Endodermal cell (in vitro differentiated cells): Measurements from ENCODE around the gene FEZ2. TPM values are rescaled to one million over a fixed set of nuclear protein-coding genes. Genes with fewer than 3 reads are reported as not detected.

Experiments used
- DNase-seq: peaks from one replicate; pipeline ENCODE4 v3.0.0-alpha.2; 2017
- H3K27ac ChIP-seq: 2 replicates; pipeline ENCODE4 v1.5.1; 2013; ENCODE audit warnings: mild to moderate bottlenecking, low read depth, low read length, moderate library complexity
- H3K27me3 ChIP-seq: 2 replicates; pipeline ENCODE4 v1.6.1; 2013; ENCODE audit warnings: mild to moderate bottlenecking, low read length, moderate library complexity; ENCODE audit not compliant: insufficient read depth, control insufficient read depth, poor library complexity, severe bottlenecking
- H3K36me3 ChIP-seq: 2 replicates; pipeline ENCODE4 v1.7.0; 2013; ENCODE audit warnings: mild to moderate bottlenecking, low read length, moderate library complexity; ENCODE audit not compliant: control insufficient read depth, insufficient read depth
- H3K4me1 ChIP-seq: one replicate; pipeline ENCODE4 v1.7.0; 2013; ENCODE audit warnings: low read length; ENCODE audit not compliant: control insufficient read depth, insufficient read depth
- H3K4me3 ChIP-seq: 2 replicates; pipeline ENCODE4 v1.5.1; 2013; ENCODE audit warnings: mild to moderate bottlenecking, low read length, moderate library complexity
- H3K9ac ChIP-seq: 2 replicates; pipeline ENCODE4 v1.6.1; 2013; ENCODE audit warnings: mild to moderate bottlenecking, low read length, moderate library complexity; ENCODE audit not compliant: poor library complexity, severe bottlenecking; ENCODE audit errors: extremely low read depth
- H3K9me3 ChIP-seq: 2 replicates; pipeline ENCODE4 v1.6.1; 2013; ENCODE audit warnings: mild to moderate bottlenecking, low read length, moderate library complexity; ENCODE audit not compliant: control insufficient read depth
- H3K27ac Mint-ChIP-seq: 2 replicates; pipeline ENCODE4 v1.8.0; 2020; ENCODE audit warnings: mixed read lengths
- H3K27me3 Mint-ChIP-seq: 2 replicates; pipeline ENCODE4 v1.8.0; 2021; ENCODE audit warnings: mild to moderate bottlenecking, mixed read lengths; ENCODE audit not compliant: insufficient read depth
- H3K36me3 Mint-ChIP-seq: 2 replicates; pipeline ENCODE4 v1.8.0; 2020; ENCODE audit warnings: low read depth, mixed read lengths
- H3K4me1 Mint-ChIP-seq: 2 replicates; pipeline ENCODE4 v1.8.0; 2020; ENCODE audit warnings: mixed read lengths
- H3K4me3 Mint-ChIP-seq: 2 replicates; pipeline ENCODE4 v1.8.0; 2020; ENCODE audit warnings: mild to moderate bottlenecking, moderate library complexity, mixed read lengths
- H3K9me3 Mint-ChIP-seq: 2 replicates; pipeline ENCODE4 v1.8.0; 2020; ENCODE audit warnings: mild to moderate bottlenecking, mixed read lengths
- WGBS, 2 experiments: methylation state at CpG; one replicate each; pipeline versions ENCODE4 v1.1.5 to v1.1.7; 2013; ENCODE audit warnings: missing lambda C conversion rate in 2 of 2, mixed read lengths in 1 of 2; ENCODE audit not compliant: insufficient coverage in 1 of 2, insufficient read length in 1 of 2; 5-methylcytosine and 5-hydroxymethylcytosine counted together
- total RNA-seq, 2 donors: library from RNA; stranded (reverse); fragmentation: NEBNext Ultra II Directional in 1 of 2; extraction: Animal tissue kit (Norgen Biotek cat#: 25700) in 1 of 2; gene quantifications; 2 replicates in 1 of 2; 3 replicates in 1 of 2; pipeline ENCODE4 v1.2.1, GENCODE V29; 2021
- TF ChIP-seq, protein P1 (sequence below): fragments of 200-600 bp; sonication (generic); conservative IDR thresholded peaks from 2 replicates; pipeline ENCODE4 v1.5.0; 2021; ENCODE audit warnings: antibody characterized with exemption, mild to moderate bottlenecking

FEZ2 gene
- total RNA-seq, 2 donors from 2014 or later: 30.0 to 37.3 TPM

DNA sequence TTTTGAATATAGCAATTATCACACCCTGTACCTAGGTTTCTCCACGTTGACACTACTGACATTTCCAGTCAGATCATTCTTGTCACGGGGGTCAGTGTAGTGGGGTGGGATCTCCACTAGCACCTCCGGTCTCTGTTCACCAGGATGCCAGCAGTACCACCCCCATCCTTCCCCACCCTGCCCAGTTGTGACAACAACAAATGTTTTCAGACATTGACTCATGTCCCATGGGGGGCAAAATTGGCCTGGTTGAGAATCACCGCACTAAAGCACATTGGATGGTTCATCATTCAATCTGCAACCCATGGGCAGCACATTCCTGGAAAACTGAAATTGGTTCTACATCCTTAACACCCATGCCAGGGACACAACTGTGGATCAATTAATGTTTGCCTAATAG lies 32.3 kb downstream of the FEZ2 start:
- no peaks in the 10 kb centered on the region for H3K4me1 ChIP-seq
- 95 to 100% methylated on average over 2 to 4 of the region's 4 CpGs for WGBS, 2 experiments
- no peaks in the 10 kb centered on the region for H3K27me3 Mint-ChIP-seq
- H3K9ac ChIP-seq: no peak overlapping the region
- TF ChIP-seq, protein P1, sequence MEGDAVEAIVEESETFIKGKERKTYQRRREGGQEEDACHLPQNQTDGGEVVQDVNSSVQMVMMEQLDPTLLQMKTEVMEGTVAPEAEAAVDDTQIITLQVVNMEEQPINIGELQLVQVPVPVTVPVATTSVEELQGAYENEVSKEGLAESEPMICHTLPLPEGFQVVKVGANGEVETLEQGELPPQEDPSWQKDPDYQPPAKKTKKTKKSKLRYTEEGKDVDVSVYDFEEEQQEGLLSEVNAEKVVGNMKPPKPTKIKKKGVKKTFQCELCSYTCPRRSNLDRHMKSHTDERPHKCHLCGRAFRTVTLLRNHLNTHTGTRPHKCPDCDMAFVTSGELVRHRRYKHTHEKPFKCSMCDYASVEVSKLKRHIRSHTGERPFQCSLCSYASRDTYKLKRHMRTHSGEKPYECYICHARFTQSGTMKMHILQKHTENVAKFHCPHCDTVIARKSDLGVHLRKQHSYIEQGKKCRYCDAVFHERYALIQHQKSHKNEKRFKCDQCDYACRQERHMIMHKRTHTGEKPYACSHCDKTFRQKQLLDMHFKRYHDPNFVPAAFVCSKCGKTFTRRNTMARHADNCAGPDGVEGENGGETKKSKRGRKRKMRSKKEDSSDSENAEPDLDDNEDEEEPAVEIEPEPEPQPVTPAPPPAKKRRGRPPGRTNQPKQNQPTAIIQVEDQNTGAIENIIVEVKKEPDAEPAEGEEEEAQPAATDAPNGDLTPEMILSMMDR: no peak
- DNase-seq: no peak
- H3K36me3 Mint-ChIP-seq: peaks cover 37% of the 10 kb centered on the region
- H3K4me1 Mint-ChIP-seq: peaks cover 28% of the 10 kb centered on the region
- no peak overlapping the region for H3K27ac ChIP-seq
- H3K4me3 Mint-ChIP-seq: no peak overlapping the region
- H3K27ac Mint-ChIP-seq: no peak overlapping the region
- no peaks in the 10 kb centered on the region for H3K27me3 ChIP-seq
- H3K36me3 ChIP-seq: peaks cover 37% of the 10 kb centered on the region
- no peaks in the 10 kb centered on the region for H3K9me3 Mint-ChIP-seq
- no peak overlapping the region for H3K4me3 ChIP-seq
- H3K9me3 ChIP-seq: no peaks in the 10 kb centered on the region

DNA sequence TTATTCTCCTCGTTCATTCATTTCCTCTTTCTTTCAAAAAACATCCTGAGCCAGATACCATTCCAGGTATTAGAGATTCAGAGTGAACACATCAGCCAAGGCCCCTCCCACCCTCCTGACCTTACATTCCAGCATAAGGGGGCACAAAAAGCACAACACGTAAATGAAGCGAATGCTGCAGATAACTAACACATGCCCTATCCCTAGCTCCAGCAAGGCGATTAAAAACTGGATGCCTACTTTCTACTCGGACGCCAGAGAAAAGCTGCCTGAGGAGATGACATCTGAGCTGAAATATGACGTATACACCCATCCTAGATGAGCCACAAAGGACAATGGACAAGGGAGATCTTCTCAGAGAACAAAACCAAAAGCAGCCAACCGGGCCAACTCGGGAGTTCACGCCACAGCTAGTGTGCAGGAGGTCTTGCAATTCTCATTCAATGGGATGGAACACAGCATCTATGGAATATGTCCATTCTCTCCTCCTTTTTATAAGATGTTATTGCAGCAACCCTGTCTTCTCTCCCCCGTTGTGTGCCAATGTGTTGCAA lies 33.5 kb downstream of the FEZ2 start:
- no peaks in the 10 kb centered on the region for H3K4me1 ChIP-seq
- H3K27ac Mint-ChIP-seq: no peak overlapping the region
- 92 to 94% methylated on average over 11 of the region's 11 CpGs for WGBS, 2 experiments
- H3K27me3 ChIP-seq: no peaks in the 10 kb centered on the region
- H3K9me3 Mint-ChIP-seq: no peaks in the 10 kb centered on the region
- no peak overlapping the region for H3K4me3 ChIP-seq
- no peak for DNase-seq
- H3K27me3 Mint-ChIP-seq: no peaks in the 10 kb centered on the region
- peaks cover 36% of the 10 kb centered on the region for H3K36me3 ChIP-seq
- peaks cover 34% of the 10 kb centered on the region for H3K4me1 Mint-ChIP-seq
- TF ChIP-seq, protein P1: no peak
- H3K27ac ChIP-seq: no peak overlapping the region
- H3K9ac ChIP-seq: no peak overlapping the region
- H3K9me3 ChIP-seq: no peaks in the 10 kb centered on the region
- H3K4me3 Mint-ChIP-seq: no peak overlapping the region
- H3K36me3 Mint-ChIP-seq: peaks cover 38% of the 10 kb centered on the region

DNA sequence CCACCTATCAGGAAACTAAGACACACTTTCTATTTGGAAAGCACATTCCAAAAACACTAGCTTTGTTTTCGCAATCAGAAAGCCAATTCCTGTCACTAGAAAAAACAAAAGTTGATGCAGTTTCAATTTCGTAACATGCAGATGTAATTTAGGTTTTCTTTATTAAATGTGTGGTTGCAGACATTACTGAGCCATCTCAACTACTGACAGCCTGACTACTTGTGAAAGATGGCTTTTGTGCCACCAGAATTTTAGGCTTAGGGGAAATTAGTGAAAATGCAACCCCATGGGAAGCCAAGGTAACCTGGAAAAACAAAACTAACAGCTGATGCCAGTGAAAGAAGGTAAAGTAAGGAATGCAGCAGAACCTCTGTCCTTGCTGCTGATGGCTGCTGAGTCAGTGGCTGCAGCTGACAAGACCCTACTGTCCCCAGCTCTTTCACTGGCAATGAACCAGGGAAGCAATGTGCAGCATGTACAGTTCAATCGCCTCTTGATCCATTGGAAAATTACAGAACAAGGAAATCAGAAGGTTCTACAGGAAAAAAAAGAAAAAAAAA lies 34.9 kb downstream of the FEZ2 start:
- TF ChIP-seq, protein P1: no peak
- Histone ChIP-seq H3K27ac (no peak overlapping the region), H3K9ac (no peak overlapping the region), H3K9me3 (no peaks in the 10 kb centered on the region), H3K36me3 (peaks cover 39% of the 10 kb centered on the region), H3K4me1 (no peaks in the 10 kb centered on the region), H3K27me3 (no peaks in the 10 kb centered on the region), H3K4me3 (no peak overlapping the region)
- no peak overlapping the region for H3K27ac Mint-ChIP-seq
- peaks cover 38% of the 10 kb centered on the region for H3K36me3 Mint-ChIP-seq
- 87 to 93% methylated on average over 3 of the region's 3 CpGs for WGBS, 2 experiments
- peaks cover 35% of the 10 kb centered on the region for H3K4me1 Mint-ChIP-seq
- no peak for DNase-seq
- H3K27me3 Mint-ChIP-seq: no peaks in the 10 kb centered on the region
- no peaks in the 10 kb centered on the region for H3K9me3 Mint-ChIP-seq
- no peak overlapping the region for H3K4me3 Mint-ChIP-seq
